ENCODE results near the gene OXSR1. TPM values are rescaled to one million over a fixed set of nuclear protein-coding genes. Genes with fewer than 3 reads are reported as not detected.

OXSR1 gene
- total RNA-seq, 1 experiment from 2014 or later = 35.1 TPM

- RAD21 ChIA-PET (ENCODE audit: low non-redundant PET in 1 of 2, low total read pairs in 2 of 2, uncharacterized antibody in 2 of 2, unreplicated experiment in 2 of 2) = no interaction called here
- no peaks in the 10 kb centered on the region; a peak in 1 of 4 replicates for H3K4me1 ChIP-seq (ENCODE audit: control insufficient read depth in 1 of 2, insufficient read depth in 2 of 2, low read length in 2 of 2)
- TF ChIP-seq ELF1 (IDR thresholded peaks at IDR 0.05; ENCODE audit: borderline replicate concordance, low read depth) (no peak), EZH2 (IDR thresholded peaks at IDR 0.05) (no peak), SIN3A (IDR thresholded peaks at IDR 0.05; ENCODE audit: low read depth) (no peak), ZBTB33 (IDR thresholded peaks at IDR 0.05; ENCODE audit: extremely low read depth, insufficient replicate concordance, low read length) (no peak), SP1 (IDR thresholded peaks at IDR 0.05; ENCODE audit: low read depth) (no peak), EZH2phosphoT487 (IDR thresholded peaks at IDR 0.05; ENCODE audit: borderline replicate concordance) (no peak), POLR2AphosphoS5 (IDR thresholded peaks at IDR 0.05; ENCODE audit: low read depth, low read length) (no peak), ZFX (IDR thresholded peaks at IDR 0.05) (no peak), SRF (IDR thresholded peaks at IDR 0.05; ENCODE audit: low read depth) (no peak), CEBPB (IDR thresholded peaks at IDR 0.05; ENCODE audit: low read depth) (no peak), CBX3 (IDR thresholded peaks at IDR 0.05; ENCODE audit: low read depth) (no peak), RAD21 (IDR thresholded peaks at IDR 0.05; ENCODE audit: low read depth) (no peak), ZNF274 (IDR thresholded peaks at IDR 0.05; ENCODE audit: low read depth, low read length) (no peak), MAX (IDR thresholded peaks at IDR 0.05) (no peak), FOSL1 (IDR thresholded peaks at IDR 0.05; ENCODE audit: low read depth) (no peak), POLR2A (IDR thresholded peaks at IDR 0.05; ENCODE audit: borderline replicate concordance, extremely low read depth, insufficient read depth, insufficient read length) (no peak), CTCF (IDR thresholded peaks at IDR 0.05 in 2 of 3, conservative IDR thresholded peaks at IDR 0.05 in 1 of 3; ENCODE audit: borderline replicate concordance in 1 of 3, insufficient read depth in 1 of 3, low read depth in 2 of 3, low read length in 2 of 3) (no peak), YY1 (IDR thresholded peaks at IDR 0.05; ENCODE audit: extremely low read depth, insufficient replicate concordance, low read depth, low read length) (no peak), TCF7L2 (IDR thresholded peaks at IDR 0.05; ENCODE audit: borderline replicate concordance, extremely low read depth, insufficient read depth, insufficient read length) (no peak)
- TF ChIP-seq, protein P1, sequence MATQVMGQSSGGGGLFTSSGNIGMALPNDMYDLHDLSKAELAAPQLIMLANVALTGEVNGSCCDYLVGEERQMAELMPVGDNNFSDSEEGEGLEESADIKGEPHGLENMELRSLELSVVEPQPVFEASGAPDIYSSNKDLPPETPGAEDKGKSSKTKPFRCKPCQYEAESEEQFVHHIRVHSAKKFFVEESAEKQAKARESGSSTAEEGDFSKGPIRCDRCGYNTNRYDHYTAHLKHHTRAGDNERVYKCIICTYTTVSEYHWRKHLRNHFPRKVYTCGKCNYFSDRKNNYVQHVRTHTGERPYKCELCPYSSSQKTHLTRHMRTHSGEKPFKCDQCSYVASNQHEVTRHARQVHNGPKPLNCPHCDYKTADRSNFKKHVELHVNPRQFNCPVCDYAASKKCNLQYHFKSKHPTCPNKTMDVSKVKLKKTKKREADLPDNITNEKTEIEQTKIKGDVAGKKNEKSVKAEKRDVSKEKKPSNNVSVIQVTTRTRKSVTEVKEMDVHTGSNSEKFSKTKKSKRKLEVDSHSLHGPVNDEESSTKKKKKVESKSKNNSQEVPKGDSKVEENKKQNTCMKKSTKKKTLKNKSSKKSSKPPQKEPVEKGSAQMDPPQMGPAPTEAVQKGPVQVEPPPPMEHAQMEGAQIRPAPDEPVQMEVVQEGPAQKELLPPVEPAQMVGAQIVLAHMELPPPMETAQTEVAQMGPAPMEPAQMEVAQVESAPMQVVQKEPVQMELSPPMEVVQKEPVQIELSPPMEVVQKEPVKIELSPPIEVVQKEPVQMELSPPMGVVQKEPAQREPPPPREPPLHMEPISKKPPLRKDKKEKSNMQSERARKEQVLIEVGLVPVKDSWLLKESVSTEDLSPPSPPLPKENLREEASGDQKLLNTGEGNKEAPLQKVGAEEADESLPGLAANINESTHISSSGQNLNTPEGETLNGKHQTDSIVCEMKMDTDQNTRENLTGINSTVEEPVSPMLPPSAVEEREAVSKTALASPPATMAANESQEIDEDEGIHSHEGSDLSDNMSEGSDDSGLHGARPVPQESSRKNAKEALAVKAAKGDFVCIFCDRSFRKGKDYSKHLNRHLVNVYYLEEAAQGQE (IDR thresholded peaks at IDR 0.05; ENCODE audit: low read depth) = no peak
- intact Hi-C loops (cut with micrococcal nuclease) = no loop called here
- no peak overlapping the region for H2AFZ ChIP-seq (ENCODE audit: low read depth, low read length, poor library complexity, severe bottlenecking)
- H3K27ac ChIP-seq (ENCODE audit: low read depth, low read length) = no peak overlapping the region
- no peaks in the 10 kb centered on the region for H4K20me1 ChIP-seq (ENCODE audit: insufficient read depth)
- no TSS peak for BruUV-seq (replicated peaks)
- no peak for DNase-seq (ENCODE audit: low read depth, low spot score)
- CTCF ChIA-PET = interaction anchor here (1.4 kb wide), 1 partner anchor 48 kb away, joined by 3 read pairs; no protein-coding TSS in a partner anchor
- H3K9me3 ChIP-seq (ENCODE audit: control insufficient read depth in 1 of 2, insufficient read depth in 1 of 2, low read depth in 1 of 2, low read length in 2 of 2) = no peaks in the 10 kb centered on the region
- H3K36me3 ChIP-seq (ENCODE audit: control insufficient read depth in 1 of 2, insufficient read depth in 2 of 2, low read length in 2 of 2) = peaks cover 17 to 35% of the 10 kb centered on the region in 2 experiments; a peak in 3 of 4 replicates
- H3K79me2 ChIP-seq (ENCODE audit: insufficient read depth, low read length) = no peaks in the 10 kb centered on the region
- no peak for ATAC-seq
- H3K4me3 ChIP-seq (replicated peaks in 1 of 2; ENCODE audit: low read depth in 1 of 2, low read length in 2 of 2) = no peak overlapping the region
- H3K9ac ChIP-seq (ENCODE audit: low read length) = no peak overlapping the region
- H3K27me3 ChIP-seq (ENCODE audit: insufficient read depth, low read length) = no peaks in the 10 kb centered on the region
- POLR2A ChIA-PET = no interaction called here
- no peak overlapping the region for H3K4me2 ChIP-seq (ENCODE audit: low read length)
- no peaks in the 10 kb centered on the region for H3K9me2 ChIP-seq (ENCODE audit: insufficient read depth)
Observed at GRCh38 chr3:38250198-38250597, 84.9 kb downstream of the OXSR1 start.

All from HCT116 (cell line).